Left lung (tissue), 10 donors: Measurements from ENCODE around the gene ELMO2. TPM values are rescaled to one million over a fixed set of nuclear protein-coding genes. Genes with fewer than 3 reads are reported as not detected.

Source experiments
- ATAC-seq: fragments of 200-7000 bp; cut with Tn5 transposase; one replicate; pipeline ENCODE4 v1.9.1; 2020; ENCODE audit warnings: moderate library complexity
- DNase-seq, 4 donors: peaks; one replicate each; pipeline ENCODE4 v3.0.0-alpha.2; 2013 to 2020
- H3K27ac ChIP-seq, 2 donors: fragments of 200-600 bp; sonication (generic) in 1 of 2; one replicate each; pipeline versions ENCODE4 v1.5.0 to v1.8.0; 2020 to 2021
- H3K27me3 ChIP-seq, 2 donors: fragments of 200-600 bp; sonication (generic) in 1 of 2; one replicate each; pipeline versions ENCODE4 v1.5.0 to v1.8.0; 2020 to 2021
- H3K36me3 ChIP-seq, 2 donors: fragments of 200-600 bp; sonication (generic) in 1 of 2; one replicate each; pipeline versions ENCODE4 v1.5.0 to v1.8.0; 2020 to 2021
- H3K4me1 ChIP-seq, 2 donors: fragments of 200-600 bp; one replicate each; pipeline ENCODE4 v1.8.0; 2021
- H3K4me3 ChIP-seq, 2 donors: fragments of 200-600 bp; sonication (generic) in 1 of 2; one replicate each; pipeline versions ENCODE4 v1.5.0 to v1.8.0; 2020 to 2021; ENCODE audit warnings: mild to moderate bottlenecking in 1 of 2
- H3K9me3 ChIP-seq, 2 donors: fragments of 200-600 bp; sonication (generic) in 1 of 2; one replicate each; pipeline versions ENCODE4 v1.5.0 to v1.8.0; 2020 to 2021
- CTCF ChIP-seq, 2 donors: fragments of 200-600 bp; sonication (generic) in 1 of 2; IDR thresholded peaks; one replicate each; pipeline versions ENCODE4 v1.5.0 to v1.8.0; 2021; ENCODE audit warnings: antibody characterized with exemption in 2 of 2
- intact Hi-C, 2 donors: fragments of 100-400 bp; cut with DNase I; formaldehyde crosslinking; loops; one replicate each; pipeline versions ENCODE4 v1.11.2 to v1.14.2; 2022
- polyA plus RNA-seq, 6 donors: library from polyadenylated mRNA; unstranded; fragments of 120-200 nt; gene quantifications; one replicate each; pipeline ENCODE4 v1.2.1, GENCODE V29; 2013; ENCODE audit not compliant: insufficient read length in 6 of 6
- total RNA-seq, 2 donors: library from RNA; stranded (reverse); fragmentation: NEBNext Ultra II Directional; extraction: Animal tissue kit (Norgen Biotek cat#: 25700); gene quantifications; one replicate each; pipeline ENCODE4 v1.2.1, GENCODE V29; 2021
- donor health status: DM: no; HTN: yes; CAD: no.
- donor health status: DM: no; HTN: no; CAD: no.

Gene ELMO2
- total and polyA plus RNA-seq, 8 donors, result 56.2 to 79.1 (median 60.5) TPM

DNA sequence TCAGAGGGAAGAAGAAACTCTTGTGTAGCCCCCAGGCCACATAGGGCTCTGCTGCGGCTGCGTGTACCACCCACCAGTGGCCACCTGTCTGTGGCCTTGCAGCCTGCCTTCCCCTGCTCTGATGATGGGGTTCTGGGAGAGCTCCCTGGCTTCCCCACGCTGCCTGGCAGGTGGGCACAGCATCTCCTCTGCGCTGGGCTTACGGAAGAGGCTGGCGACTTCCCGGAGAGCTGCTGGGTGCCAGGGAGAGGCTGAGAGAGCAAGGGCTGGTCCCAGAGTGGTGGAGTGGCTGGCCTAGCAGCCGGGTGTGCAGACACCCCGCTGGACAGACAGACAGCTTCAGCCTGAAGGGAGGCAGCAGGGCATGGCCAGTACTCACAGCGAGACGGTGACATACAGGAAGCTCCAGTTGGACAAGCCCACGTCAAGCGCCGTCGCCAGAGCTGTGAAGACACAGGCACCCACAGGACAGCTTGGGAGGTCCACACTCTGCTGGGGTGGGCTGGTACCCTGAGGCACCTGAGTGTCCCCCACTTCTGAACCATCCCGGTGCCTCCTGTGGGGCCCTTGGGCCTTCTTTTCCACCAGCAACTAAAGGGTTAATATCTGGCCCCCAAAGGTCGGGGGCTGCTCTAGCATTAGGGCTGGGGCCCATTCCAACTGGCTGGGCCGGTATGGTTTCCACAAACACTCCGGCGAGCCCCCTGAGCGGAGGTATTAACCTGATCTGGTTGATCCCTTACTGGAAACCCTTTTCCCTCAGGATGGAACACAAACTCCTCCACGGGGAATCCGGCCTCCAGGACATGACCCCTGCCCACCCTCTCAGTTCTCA, 50.0 kb downstream of the ELMO2 start:
- H3K36me3 ChIP-seq, result peaks cover 0 to 54% of the 10 kb centered on the region in 2 donors

DNA sequence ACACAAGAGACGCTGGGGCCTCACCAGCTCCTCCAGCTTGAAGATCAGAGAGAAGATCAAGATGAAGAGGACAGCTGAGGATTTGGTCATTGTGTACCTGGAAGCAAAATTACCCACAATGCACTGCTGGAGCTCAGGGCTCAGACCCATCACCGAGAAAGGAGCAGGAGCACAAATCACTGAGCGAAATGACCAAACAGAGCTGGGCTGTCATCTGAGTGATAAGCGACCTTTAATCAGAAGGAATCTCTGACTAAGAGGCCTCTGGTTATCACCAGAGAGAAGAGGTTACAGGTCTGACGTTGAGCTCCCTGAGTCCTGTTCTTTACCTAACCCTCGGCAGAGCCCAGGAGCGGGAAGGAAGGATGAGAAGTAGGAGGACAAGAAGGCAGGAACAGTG, 50.6 kb downstream of the ELMO2 start:
- no peak overlapping the region for H3K27ac ChIP-seq
- no peak for ATAC-seq

More for the DNA sequence above, 50.0 kb downstream of the ELMO2 start:
- intact Hi-C loops, result no loop called here
- no peak for ATAC-seq
- Histone ChIP-seq H3K4me1 (peaks cover 0 to 60% of the 10 kb centered on the region in 2 donors), H3K4me3 (no peak overlapping the region), H3K27me3 (no peaks in the 10 kb centered on the region), H3K27ac (no peak overlapping the region), H3K9me3 (no peaks in the 10 kb centered on the region)
- TF ChIP-seq CTCF (IDR thresholded peaks at IDR 0.05), result no peak
- DNase-seq, result no peak

DNA sequence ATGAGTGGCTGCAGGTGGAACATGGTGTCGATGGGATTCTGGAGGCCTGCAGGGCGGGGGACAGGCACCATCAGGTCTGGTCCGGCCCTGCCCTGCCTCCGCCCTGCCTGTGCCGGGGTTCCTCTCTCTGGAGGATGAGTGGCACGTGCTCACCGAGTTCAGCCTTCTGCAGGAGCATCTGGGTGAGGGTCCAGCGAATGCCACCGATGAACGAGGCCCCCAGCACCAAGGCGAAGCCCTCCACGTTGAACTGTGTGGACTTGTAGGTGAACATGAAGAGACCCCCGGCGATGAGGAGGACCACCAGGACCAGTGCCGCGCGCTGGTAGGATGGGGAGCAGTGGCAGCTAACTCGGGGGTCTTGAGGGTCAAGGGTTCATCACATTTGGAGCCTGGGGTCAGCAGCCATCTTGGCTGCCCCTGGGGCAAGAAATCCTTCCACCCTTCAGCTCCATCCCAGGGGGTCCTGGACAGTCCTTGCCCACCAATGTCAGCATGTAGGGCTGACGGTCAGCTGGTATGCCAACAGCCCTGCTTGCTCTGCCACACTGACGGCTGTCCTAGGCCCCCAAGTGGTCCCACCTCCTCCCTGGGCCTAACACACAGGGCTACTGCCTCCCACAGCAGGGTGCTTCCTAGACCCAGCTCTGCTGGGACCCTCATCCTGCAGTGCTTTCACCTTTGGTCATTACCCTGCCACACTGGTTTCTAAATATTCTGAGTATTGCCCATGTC, 51.3 kb downstream of the ELMO2 start:
- H3K4me3 ChIP-seq, result no peak overlapping the region
- no peak for ATAC-seq
- H3K9me3 ChIP-seq, result no peaks in the 10 kb centered on the region
- H3K4me1 ChIP-seq, result peaks cover 0 to 55% of the 10 kb centered on the region in 2 donors
- DNase-seq, result no peak
- H3K36me3 ChIP-seq, result peaks cover 0 to 60% of the 10 kb centered on the region in 2 donors
- no peak overlapping the region for H3K27ac ChIP-seq
- intact Hi-C loops, result no loop called here
- TF ChIP-seq CTCF (IDR thresholded peaks at IDR 0.05), result no peak
- no peaks in the 10 kb centered on the region for H3K27me3 ChIP-seq

More for the DNA sequence above, 50.6 kb downstream of the ELMO2 start:
- TF ChIP-seq CTCF (IDR thresholded peaks at IDR 0.05), result no peak
- intact Hi-C loops, result no loop called here
- H3K27me3 ChIP-seq, result no peaks in the 10 kb centered on the region
- DNase-seq, result no peak
- H3K4me1 ChIP-seq, result peaks cover 0 to 55% of the 10 kb centered on the region in 2 donors
- H3K36me3 ChIP-seq, result peaks cover 0 to 58% of the 10 kb centered on the region in 2 donors
- H3K4me3 ChIP-seq, result no peak overlapping the region
- H3K9me3 ChIP-seq, result no peaks in the 10 kb centered on the region

DNA sequence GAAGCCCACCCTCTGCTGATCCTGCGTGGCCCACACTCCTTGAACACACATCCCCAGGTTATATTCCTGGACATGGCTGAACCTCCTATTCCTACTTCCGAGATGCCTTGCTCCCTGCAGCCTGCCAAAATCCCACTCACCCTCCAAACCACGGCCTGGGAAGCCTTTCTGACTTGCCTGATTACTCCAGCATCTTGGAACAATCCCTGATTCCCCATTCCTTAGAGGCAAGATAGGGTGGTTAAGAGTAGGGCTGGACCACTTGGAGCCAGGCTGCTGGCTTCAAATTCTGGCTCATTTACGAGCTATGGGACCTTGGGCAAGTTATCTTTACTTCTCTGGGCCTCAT, 52.2 kb downstream of the ELMO2 start:
- H3K27ac ChIP-seq, result no peak overlapping the region
- no peak overlapping the region for H3K4me3 ChIP-seq
- peaks cover 0 to 46% of the 10 kb centered on the region in 2 donors for H3K4me1 ChIP-seq
- intact Hi-C loops, result no loop called here
- peaks cover 0 to 69% of the 10 kb centered on the region in 2 donors for H3K36me3 ChIP-seq
- TF ChIP-seq CTCF (IDR thresholded peaks at IDR 0.05), result no peak
- no peak for DNase-seq
- no peaks in the 10 kb centered on the region for H3K27me3 ChIP-seq
- ATAC-seq, result no peak
- no peaks in the 10 kb centered on the region for H3K9me3 ChIP-seq
